Fibroblast of the aortic adventitia (primary cell): ENCODE data around the gene IER5L. TPM values are rescaled to one million over a fixed set of nuclear protein-coding genes. Genes with fewer than 3 reads are reported as not detected.

Source experiments
- DNase-seq: peaks from one replicate; pipeline ENCODE4 v3.0.0-alpha.2; 2010; ENCODE audit warnings: low read depth
- H3K4me3 ChIP-seq: 2 replicates; pipeline ENCODE4 v1.5.1; 2011; ENCODE audit warnings: low read depth, mild to moderate bottlenecking, control low read depth, low read length, moderate library complexity
- total RNA-seq: library from RNA; depleted of rRNA; stranded (reverse); fragments of >200 nt; gene quantifications from 2 replicates; pipeline ENCODE4 v1.2.3, GENCODE V29; 2012; ENCODE audit warnings: low replicate concordance
- TF ChIP-seq, protein P1 (sequence below): IDR thresholded peaks from 2 replicates; pipeline ENCODE4 v1.5.1; 2011; ENCODE audit warnings: mild to moderate bottlenecking, low read length, control low read depth, inconsistent platforms; ENCODE audit not compliant: insufficient read depth

Gene IER5L
- total RNA-seq, 1 donor, result 42.0 TPM

DNA sequence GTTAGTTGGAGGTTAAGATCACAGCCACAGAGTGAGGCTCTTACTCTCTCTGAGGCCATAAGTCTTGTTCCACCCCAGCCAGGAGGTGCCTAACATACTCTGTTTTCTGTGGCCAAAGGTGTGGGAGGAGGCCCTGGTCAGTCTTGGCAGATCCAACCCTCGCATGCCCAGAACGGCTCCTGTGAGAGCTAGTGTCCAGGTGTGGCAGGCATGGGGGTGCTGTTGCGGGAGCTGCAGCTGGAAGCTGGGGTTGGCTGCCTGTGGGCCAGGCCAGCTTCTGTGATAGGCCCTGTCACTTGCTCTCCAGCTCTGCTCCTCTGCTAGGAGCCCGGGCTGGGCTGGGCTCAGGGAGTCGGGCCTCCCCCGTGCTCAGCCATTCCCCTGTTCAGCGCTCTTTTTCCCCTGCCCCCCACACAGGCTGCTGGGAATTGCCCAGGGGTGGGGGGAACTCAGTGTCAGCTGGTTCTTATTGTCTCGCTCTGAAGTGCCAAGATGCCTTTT lies 31.6 kb downstream of the IER5L start:
- no peak overlapping the region for H3K4me3 ChIP-seq
- TF ChIP-seq, protein P1, sequence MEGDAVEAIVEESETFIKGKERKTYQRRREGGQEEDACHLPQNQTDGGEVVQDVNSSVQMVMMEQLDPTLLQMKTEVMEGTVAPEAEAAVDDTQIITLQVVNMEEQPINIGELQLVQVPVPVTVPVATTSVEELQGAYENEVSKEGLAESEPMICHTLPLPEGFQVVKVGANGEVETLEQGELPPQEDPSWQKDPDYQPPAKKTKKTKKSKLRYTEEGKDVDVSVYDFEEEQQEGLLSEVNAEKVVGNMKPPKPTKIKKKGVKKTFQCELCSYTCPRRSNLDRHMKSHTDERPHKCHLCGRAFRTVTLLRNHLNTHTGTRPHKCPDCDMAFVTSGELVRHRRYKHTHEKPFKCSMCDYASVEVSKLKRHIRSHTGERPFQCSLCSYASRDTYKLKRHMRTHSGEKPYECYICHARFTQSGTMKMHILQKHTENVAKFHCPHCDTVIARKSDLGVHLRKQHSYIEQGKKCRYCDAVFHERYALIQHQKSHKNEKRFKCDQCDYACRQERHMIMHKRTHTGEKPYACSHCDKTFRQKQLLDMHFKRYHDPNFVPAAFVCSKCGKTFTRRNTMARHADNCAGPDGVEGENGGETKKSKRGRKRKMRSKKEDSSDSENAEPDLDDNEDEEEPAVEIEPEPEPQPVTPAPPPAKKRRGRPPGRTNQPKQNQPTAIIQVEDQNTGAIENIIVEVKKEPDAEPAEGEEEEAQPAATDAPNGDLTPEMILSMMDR, result no peak
- peak; percentile 75 for DNase-seq

DNA sequence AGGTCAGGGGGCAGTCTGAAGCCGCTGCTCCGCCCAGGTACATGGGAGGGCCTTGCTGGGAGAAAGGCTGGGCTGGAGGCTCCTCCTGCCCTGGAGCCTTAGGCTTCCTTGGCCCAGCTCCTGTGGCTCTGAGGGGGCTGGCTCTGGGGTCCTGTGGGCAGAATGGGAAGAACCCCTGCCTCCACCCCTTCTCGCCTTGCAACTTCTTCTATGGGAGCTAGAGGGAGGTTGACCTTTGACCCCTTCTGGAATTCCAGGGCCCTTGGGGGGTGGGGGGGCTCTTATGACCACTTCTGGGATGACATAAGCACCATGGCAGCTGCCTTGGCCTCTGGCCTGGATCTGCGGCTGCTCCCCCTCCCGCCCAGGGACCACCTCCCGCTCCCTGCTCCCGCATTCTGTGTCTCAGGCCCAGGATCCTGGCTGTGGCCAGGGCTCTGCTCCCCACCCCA lies 32.2 kb downstream of the IER5L start:
- TF ChIP-seq, protein P1, result peak; percentile 38
- no peak overlapping the region for H3K4me3 ChIP-seq

DNA sequence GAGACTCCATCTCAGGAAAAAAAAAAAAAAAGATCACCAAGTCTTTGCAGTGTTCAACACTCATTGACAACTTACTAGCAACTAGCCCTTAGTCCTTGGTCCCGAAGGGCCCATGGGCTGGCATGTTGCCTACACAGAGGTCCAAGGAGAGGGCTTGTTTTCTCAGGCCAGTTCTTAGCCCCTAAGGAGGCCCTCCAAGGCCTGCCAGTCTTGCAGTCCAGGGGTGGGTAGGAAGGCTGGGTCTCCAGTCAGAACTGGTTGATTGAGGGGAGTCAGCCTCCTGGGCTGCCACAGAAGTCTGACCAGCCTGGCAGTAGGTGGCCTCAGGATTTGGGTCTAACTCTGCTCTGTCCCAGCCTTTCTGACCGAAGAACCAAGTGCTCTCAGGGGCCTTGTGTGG lies 32.7 kb downstream of the IER5L start:
- H3K4me3 ChIP-seq, result no peak overlapping the region
- peak; percentile 35 for DNase-seq

More for the DNA sequence above, 32.2 kb downstream of the IER5L start:
- peak; percentile 97 for DNase-seq

DNA sequence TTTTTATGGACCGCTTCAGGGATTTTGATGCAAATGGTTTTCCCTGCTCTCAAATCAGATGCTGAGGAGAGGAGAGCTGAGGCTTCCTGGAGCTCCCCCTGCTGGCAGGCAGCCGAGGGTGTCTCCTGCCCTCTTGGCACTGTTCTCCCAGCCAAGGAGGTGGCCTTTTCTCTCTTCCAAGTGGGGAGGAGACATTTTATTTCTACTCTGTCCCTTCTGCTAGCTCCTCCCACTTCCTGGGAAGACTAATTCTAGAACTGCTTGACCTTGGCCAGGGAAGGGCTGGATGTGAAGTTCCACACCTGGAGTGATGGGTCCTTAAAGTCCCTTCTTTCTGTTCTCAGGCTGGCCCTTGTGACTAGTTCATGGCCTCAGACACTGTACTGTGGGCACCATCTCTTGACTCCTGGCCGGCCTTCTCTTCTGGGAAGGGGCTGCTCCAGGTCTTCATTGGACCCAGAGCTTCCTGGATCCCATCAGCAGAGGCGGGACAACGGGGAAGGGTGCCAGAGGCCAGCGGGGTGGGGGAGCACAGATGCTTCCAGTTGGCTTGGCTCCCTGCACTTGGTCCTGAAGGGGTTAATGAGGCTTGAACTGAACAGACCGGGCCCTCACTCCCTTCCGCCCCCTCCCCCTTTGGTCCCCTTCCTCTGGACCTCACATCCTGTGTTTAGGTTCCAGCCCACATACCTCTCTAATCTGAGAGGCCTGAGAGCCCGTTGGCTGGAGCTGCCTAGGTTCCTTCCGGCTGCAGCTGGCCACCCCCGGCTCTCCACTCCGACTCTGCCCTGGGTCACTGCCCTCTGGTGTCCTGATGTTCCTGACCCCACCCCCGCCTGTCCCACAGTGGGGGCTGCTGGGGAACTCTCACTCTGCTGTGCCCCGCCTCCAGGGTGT lies 34.8 kb downstream of the IER5L start:
- peak; percentile 96 for DNase-seq
- TF ChIP-seq, protein P1, result peak; percentile 94
- peak overlapping the region; percentile 37 for H3K4me3 ChIP-seq

More for the DNA sequence above, 32.7 kb downstream of the IER5L start:
- TF ChIP-seq, protein P1, result no peak

DNA sequence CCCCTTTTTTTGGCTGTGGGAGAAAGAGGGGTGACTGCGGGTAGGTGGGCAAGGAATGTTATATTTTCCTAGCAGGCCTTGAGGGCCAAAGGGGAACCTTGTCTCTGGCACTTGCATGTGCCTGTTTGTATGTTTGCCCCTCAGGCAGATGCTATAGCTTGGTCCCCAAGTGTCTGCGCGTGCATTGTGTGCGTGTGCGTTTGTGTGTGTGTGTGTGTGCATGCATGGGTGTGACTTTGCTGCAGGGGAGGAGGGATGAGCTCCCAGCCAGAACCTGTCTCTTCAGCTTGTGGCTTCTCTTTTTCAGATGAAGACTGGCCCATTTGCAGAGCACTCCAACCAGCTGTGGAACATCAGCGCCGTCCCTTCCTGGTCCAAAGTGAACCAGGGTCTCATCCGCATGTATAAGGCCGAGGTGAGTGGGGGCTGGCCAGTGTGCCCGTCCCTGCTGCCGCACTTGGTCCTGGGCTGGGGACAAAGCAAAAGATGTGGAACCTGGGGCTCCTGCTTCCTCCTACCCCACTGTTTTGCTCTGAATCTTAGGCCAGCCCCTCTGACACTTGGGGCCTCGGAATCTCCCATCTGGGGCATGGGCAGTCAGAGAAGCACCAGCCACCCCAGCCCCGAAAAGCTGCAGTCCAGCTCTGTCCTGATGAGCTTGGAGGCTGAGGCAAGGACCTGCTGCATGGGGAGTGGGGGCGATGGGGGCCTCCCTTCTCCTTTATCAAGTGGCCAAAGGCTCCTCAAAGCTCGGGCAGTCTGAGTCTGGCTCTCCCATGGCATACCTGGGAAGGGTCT lies 35.7 kb downstream of the IER5L start:
- DNase-seq, result no peak
- TF ChIP-seq, protein P1, result no peak
- peak overlapping the region; percentile 45 for H3K4me3 ChIP-seq
